NB4 (cell line): ENCODE data around the gene RHBDF2.

Source experiments
- DNase-seq: peaks from one replicate; pipeline ENCODE4 v3.0.0; 2010; ENCODE audit warnings: low read depth
- H3K4me3 ChIP-seq: one replicate; pipeline ENCODE4 v1.5.1; 2011; ENCODE audit warnings: mild to moderate bottlenecking, low read depth, low read length, moderate library complexity
- MYC ChIP-seq: IDR thresholded peaks from 2 replicates; pipeline ENCODE4 v1.6.1; 2011; ENCODE audit warnings: low read depth, low read length
- POLR2A ChIP-seq: IDR thresholded peaks from 2 replicates; pipeline ENCODE4 v1.6.1; 2011; ENCODE audit warnings: mild to moderate bottlenecking; ENCODE audit not compliant: insufficient read length; ENCODE audit errors: extremely low read depth
- TF ChIP-seq, protein P1 (sequence below): IDR thresholded peaks from one replicate; pipeline ENCODE4 v1.5.1; 2012; ENCODE audit warnings: low read depth, low read length
- TF ChIP-seq, protein P2 (sequence below): IDR thresholded peaks from 2 replicates; pipeline ENCODE4 v1.6.1; 2011; ENCODE audit warnings: low read depth, low read length

RHBDF2 gene

DNA sequence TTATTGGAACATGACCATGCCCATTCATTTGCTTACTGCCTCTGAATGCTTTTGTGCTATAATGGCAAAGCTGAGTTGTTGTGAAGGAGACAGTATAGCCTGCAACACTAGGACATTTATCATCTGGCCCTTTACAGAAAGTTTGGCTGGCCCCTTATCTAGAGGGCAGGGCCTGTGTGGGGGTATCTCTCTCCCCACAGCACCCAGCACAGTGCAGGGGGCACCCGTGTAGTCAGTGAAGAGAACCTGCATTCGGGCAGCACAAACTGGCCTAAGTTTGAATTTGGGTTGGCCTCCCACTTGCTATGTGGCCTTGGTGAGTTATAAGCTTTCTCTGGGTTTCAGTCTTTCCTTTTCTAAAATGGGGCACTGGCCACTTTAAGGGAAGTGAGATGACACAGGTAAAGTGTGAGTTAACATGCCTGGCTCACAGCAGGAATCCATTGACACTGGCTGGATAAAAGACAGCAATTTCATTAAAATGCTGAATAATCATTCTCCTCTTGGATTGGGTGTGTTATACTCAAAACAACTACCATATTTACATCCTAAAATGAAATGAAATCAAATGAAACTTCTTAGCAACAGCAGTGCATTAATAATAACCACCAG is 60.4 kb downstream of the RHBDF2 start:
- TF ChIP-seq MYC, result no peak
- no peak for TF ChIP-seq POLR2A
- TF ChIP-seq, protein P1, sequence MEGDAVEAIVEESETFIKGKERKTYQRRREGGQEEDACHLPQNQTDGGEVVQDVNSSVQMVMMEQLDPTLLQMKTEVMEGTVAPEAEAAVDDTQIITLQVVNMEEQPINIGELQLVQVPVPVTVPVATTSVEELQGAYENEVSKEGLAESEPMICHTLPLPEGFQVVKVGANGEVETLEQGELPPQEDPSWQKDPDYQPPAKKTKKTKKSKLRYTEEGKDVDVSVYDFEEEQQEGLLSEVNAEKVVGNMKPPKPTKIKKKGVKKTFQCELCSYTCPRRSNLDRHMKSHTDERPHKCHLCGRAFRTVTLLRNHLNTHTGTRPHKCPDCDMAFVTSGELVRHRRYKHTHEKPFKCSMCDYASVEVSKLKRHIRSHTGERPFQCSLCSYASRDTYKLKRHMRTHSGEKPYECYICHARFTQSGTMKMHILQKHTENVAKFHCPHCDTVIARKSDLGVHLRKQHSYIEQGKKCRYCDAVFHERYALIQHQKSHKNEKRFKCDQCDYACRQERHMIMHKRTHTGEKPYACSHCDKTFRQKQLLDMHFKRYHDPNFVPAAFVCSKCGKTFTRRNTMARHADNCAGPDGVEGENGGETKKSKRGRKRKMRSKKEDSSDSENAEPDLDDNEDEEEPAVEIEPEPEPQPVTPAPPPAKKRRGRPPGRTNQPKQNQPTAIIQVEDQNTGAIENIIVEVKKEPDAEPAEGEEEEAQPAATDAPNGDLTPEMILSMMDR, result no peak
- TF ChIP-seq, protein P2, sequence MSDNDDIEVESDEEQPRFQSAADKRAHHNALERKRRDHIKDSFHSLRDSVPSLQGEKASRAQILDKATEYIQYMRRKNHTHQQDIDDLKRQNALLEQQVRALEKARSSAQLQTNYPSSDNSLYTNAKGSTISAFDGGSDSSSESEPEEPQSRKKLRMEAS, result no peak
- no peak overlapping the region for H3K4me3 ChIP-seq
- no peak for DNase-seq

DNA sequence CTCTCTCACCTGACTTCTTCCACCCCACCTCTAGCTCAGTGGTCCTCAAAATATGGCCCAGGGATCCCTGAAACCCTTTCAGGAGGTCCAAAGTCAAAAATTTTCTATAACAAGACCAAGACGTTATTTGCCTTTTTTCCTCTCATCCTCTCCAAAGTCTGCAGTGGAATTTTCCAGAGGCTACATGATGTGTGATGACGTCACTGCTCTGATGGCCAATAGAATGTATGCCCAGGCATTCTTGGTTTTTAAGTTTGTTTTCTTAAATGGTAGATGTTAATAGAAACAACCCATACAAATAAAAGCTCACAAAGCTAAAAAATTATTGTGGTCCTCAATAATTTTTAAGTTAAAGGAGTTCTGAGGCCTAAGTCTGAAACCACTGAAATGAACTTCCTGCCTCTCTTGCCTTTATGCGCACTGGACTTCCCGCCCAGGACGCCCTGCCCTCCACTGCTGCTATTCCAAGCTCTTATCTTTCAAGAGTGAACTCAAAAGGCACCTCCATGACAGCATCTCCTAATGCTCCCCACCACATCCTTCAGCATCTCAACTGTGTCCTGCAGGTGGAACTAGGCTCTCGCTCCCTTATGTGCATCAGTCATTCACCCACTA is 61.8 kb downstream of the RHBDF2 start:
- TF ChIP-seq POLR2A, result no peak
- TF ChIP-seq, protein P1, result no peak
- TF ChIP-seq, protein P2, result no peak
- TF ChIP-seq MYC, result no peak
- no peak overlapping the region for H3K4me3 ChIP-seq
- no peak for DNase-seq

DNA sequence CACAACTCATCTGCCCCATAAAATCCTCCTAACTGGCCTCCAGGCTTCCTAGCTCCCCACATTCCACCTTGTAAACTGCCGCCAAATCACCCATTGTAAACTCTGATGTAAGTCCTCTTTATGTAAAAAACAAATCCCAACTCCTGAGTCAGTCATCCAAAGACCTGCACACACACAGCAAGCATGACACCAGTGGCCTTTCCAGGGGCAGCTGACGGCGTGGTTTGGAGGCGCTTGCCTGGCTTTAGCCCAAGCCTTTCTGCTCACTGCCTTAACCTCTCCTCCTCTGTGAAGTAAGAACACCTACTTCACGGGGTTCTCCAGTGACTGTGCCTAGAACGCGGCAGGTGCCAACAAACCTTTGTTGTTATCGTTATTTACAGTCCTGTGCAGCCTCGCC is 62.3 kb downstream of the RHBDF2 start:
- no peak for DNase-seq
- no peak for TF ChIP-seq POLR2A
- TF ChIP-seq MYC, result no peak
- TF ChIP-seq, protein P1, result no peak
- TF ChIP-seq, protein P2, result no peak
- no peak overlapping the region for H3K4me3 ChIP-seq

DNA sequence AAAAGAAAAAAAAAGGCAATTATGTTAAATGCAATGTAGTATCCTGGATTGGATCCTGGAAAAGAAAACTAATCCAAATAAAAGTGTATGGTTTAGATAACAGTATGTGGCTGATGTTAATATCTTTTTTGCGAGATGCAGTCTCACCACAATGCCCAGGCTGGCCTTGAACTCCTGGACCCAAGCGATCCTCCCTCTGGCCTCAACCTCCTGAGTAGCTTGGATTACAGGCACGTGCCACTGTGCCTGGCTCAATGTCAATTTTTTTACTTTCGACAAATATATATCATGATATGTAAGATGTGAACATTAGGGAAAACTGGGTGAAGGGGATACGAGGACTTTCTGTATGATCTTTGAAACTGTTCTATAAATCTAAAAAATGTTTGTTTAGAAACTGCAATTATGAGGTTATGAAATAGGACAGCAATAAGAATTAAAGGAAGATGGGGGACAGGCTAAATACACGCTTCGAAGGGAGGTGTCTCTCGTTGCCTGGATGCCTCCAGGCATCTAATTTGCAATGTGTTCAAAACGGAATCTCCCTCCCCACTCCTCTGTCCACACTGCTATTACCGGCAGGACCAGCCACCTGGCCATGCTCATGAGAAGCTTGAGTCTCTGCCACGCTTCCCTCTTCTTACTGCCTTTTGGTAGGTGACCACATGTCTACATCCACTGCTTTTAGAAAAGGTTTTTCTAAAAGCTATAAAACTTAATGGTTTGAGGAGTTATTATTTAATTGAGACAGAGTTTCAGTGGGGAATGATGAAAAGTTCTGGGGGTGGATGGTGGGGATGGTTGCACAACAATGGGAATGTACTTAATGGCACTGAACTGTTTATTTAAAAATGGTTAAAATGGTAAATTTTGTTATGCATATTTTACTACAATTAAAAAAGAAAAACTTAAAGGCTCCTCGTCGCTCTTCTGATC is 63.5 kb downstream of the RHBDF2 start:
- no peak overlapping the region for H3K4me3 ChIP-seq
- TF ChIP-seq MYC (no peak), POLR2A (no peak)
- TF ChIP-seq, protein P1, result no peak
- TF ChIP-seq, protein P2, result no peak
- DNase-seq, result no peak

DNA sequence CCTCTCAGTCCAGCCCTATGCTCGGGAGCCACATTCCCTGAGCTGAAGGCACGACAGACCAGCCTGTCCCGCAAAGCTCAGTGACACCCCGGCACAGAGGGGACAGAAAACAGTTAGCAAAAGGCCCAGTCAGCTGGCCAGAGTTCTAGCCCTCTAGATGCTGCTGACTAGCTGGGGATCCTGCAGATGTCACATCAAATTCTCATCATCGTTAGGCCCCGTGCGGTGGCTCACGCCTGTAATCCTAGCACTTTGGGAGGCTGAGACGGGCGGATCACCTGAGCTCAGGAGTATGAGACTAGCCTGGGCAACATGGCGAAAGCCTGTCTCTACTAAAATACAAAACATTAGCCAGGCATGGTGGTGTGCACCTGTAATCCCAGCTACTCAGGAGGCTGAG is 65.5 kb downstream of the RHBDF2 start:
- no peak overlapping the region for H3K4me3 ChIP-seq
- TF ChIP-seq, protein P2, result no peak
- no peak for TF ChIP-seq POLR2A
- TF ChIP-seq, protein P1, result no peak
- no peak for TF ChIP-seq MYC
- DNase-seq, result no peak
